HUES48 (cell line): ENCODE data around the gene ASCL5.

Source experiments
- H3K27ac ChIP-seq: one replicate; pipeline ENCODE4 v1.7.0; 2013; ENCODE audit warnings: low read depth, low read length, inconsistent platforms
- H3K27me3 ChIP-seq: 2 replicates; pipeline ENCODE4 v1.6.1; 2013; ENCODE audit warnings: mild to moderate bottlenecking, low read length; ENCODE audit not compliant: control insufficient read depth, insufficient read depth
- H3K36me3 ChIP-seq: 2 replicates; pipeline ENCODE4 v1.6.1; 2013; ENCODE audit warnings: low read length; ENCODE audit not compliant: control insufficient read depth, insufficient read depth
- H3K4me1 ChIP-seq: 2 replicates; pipeline ENCODE4 v1.6.1; 2013; ENCODE audit warnings: mild to moderate bottlenecking, low read length; ENCODE audit not compliant: control insufficient read depth, insufficient read depth
- H3K4me3 ChIP-seq: 2 replicates; pipeline ENCODE4 v1.5.1; 2013; ENCODE audit warnings: mild to moderate bottlenecking, low read depth, low read length
- H3K9ac ChIP-seq: 2 replicates; pipeline ENCODE4 v1.6.1; 2013; ENCODE audit warnings: mild to moderate bottlenecking, low read depth, low read length, moderate library complexity
- H3K9me3 ChIP-seq: 2 replicates; pipeline ENCODE4 v1.6.1; 2013; ENCODE audit warnings: low read length; ENCODE audit not compliant: control insufficient read depth, insufficient read depth

Gene ASCL5

GRCh38 chr1:201093561-201093960 is 33.4 kb downstream of the ASCL5 start:
- no peak overlapping the region for H3K27ac ChIP-seq
- no peaks in the 10 kb centered on the region for H3K4me1 ChIP-seq
- H3K27me3 ChIP-seq = no peaks in the 10 kb centered on the region
- no peak overlapping the region for H3K9ac ChIP-seq
- no peaks in the 10 kb centered on the region for H3K36me3 ChIP-seq
- no peak overlapping the region for H3K4me3 ChIP-seq
- H3K9me3 ChIP-seq = no peaks in the 10 kb centered on the region

- no peaks in the 10 kb centered on the region; the same call in 1 of the 2 replicates for H3K27me3 ChIP-seq
- H3K27ac ChIP-seq = no peak overlapping the region
These were observed 34.2 kb downstream of the ASCL5 start for GRCh38 chr1:201092738-201093137.

GRCh38 chr1:201091256-201091655 is 35.7 kb downstream of the ASCL5 start:
- Histone ChIP-seq H3K27ac (no peak overlapping the region), H3K9me3 (no peaks in the 10 kb centered on the region), H3K4me1 (no peaks in the 10 kb centered on the region), H3K4me3 (no peak overlapping the region), H3K36me3 (no peaks in the 10 kb centered on the region), H3K27me3 (no peaks in the 10 kb centered on the region; the same call in 1 of the 2 replicates), H3K9ac (no peak overlapping the region)

More at GRCh38 chr1:201092738-201093137, 34.2 kb downstream of the ASCL5 start:
- Histone ChIP-seq H3K9me3 (no peaks in the 10 kb centered on the region), H3K4me3 (no peak overlapping the region), H3K36me3 (no peaks in the 10 kb centered on the region), H3K4me1 (no peaks in the 10 kb centered on the region), H3K9ac (no peak overlapping the region)

- Histone ChIP-seq H3K9me3 (no peaks in the 10 kb centered on the region), H3K4me1 (no peaks in the 10 kb centered on the region), H3K4me3 (no peak overlapping the region), H3K27me3 (no peaks in the 10 kb centered on the region; the same call in 1 of the 2 replicates), H3K36me3 (no peaks in the 10 kb centered on the region), H3K9ac (no peak overlapping the region), H3K27ac (no peak overlapping the region)
These were observed 36.4 kb downstream of the ASCL5 start for GRCh38 chr1:201090541-201090940.

- Histone ChIP-seq H3K27ac (no peak overlapping the region), H3K9me3 (no peaks in the 10 kb centered on the region), H3K9ac (no peak overlapping the region), H3K36me3 (no peaks in the 10 kb centered on the region), H3K4me3 (no peak overlapping the region), H3K4me1 (no peaks in the 10 kb centered on the region), H3K27me3 (no peaks in the 10 kb centered on the region; the same call in 1 of the 2 replicates)
These were observed 37.4 kb downstream of the ASCL5 start for GRCh38 chr1:201089596-201089995.

GRCh38 chr1:201088901-201089525 is 38.0 kb downstream of the ASCL5 start:
- H3K9ac ChIP-seq = no peak overlapping the region
- H3K27ac ChIP-seq = no peak overlapping the region
- H3K9me3 ChIP-seq = no peaks in the 10 kb centered on the region
- H3K36me3 ChIP-seq = no peaks in the 10 kb centered on the region
- H3K4me1 ChIP-seq = no peaks in the 10 kb centered on the region
- no peak overlapping the region for H3K4me3 ChIP-seq
- H3K27me3 ChIP-seq = no peaks in the 10 kb centered on the region; the same call in 1 of the 2 replicates

GRCh38 chr1:201088395-201088794 is 38.6 kb downstream of the ASCL5 start:
- no peaks in the 10 kb centered on the region for H3K36me3 ChIP-seq
- no peaks in the 10 kb centered on the region; the same call in 1 of the 2 replicates for H3K27me3 ChIP-seq
- no peaks in the 10 kb centered on the region for H3K9me3 ChIP-seq
- H3K27ac ChIP-seq = no peak overlapping the region
- H3K9ac ChIP-seq = no peak overlapping the region
- H3K4me3 ChIP-seq = no peak overlapping the region
- no peaks in the 10 kb centered on the region for H3K4me1 ChIP-seq

- H3K4me3 ChIP-seq = no peak overlapping the region
- H3K4me1 ChIP-seq = no peaks in the 10 kb centered on the region
- H3K27ac ChIP-seq = no peak overlapping the region
- H3K36me3 ChIP-seq = no peaks in the 10 kb centered on the region
- H3K9me3 ChIP-seq = no peaks in the 10 kb centered on the region
- H3K27me3 ChIP-seq = no peaks in the 10 kb centered on the region; the same call in 1 of the 2 replicates
- H3K9ac ChIP-seq = no peak overlapping the region
These were observed 40.9 kb downstream of the ASCL5 start for GRCh38 chr1:201085902-201086735.

GRCh38 chr1:201084295-201084694 is 42.7 kb downstream of the ASCL5 start:
- H3K27me3 ChIP-seq = no peaks in the 10 kb centered on the region; the same call in 1 of the 2 replicates
- H3K9ac ChIP-seq = no peak overlapping the region
- H3K9me3 ChIP-seq = no peaks in the 10 kb centered on the region
- no peak overlapping the region for H3K4me3 ChIP-seq
- H3K36me3 ChIP-seq = no peaks in the 10 kb centered on the region
- no peaks in the 10 kb centered on the region for H3K4me1 ChIP-seq
- H3K27ac ChIP-seq = no peak overlapping the region

- H3K27ac ChIP-seq = no peak overlapping the region
- H3K4me3 ChIP-seq = no peak overlapping the region
- H3K9me3 ChIP-seq = no peaks in the 10 kb centered on the region
- H3K4me1 ChIP-seq = no peaks in the 10 kb centered on the region
- no peak overlapping the region for H3K9ac ChIP-seq
- no peaks in the 10 kb centered on the region; the same call in 1 of the 2 replicates for H3K27me3 ChIP-seq
- H3K36me3 ChIP-seq = no peaks in the 10 kb centered on the region
These were observed 43.2 kb downstream of the ASCL5 start for GRCh38 chr1:201083741-201084140.

- Histone ChIP-seq H3K36me3 (no peaks in the 10 kb centered on the region), H3K9me3 (no peaks in the 10 kb centered on the region), H3K27me3 (no peaks in the 10 kb centered on the region), H3K4me1 (no peaks in the 10 kb centered on the region), H3K9ac (no peak overlapping the region), H3K27ac (no peak overlapping the region), H3K4me3 (no peak overlapping the region)
These were observed 46.8 kb downstream of the ASCL5 start for GRCh38 chr1:201080135-201080534.
